HepG2 (cell line): ENCODE measurements around the gene CTNNBL1. TPM values are rescaled to one million over a fixed set of nuclear protein-coding genes. Genes with fewer than 3 reads are reported as not detected.

Experiments used
- ARNTL ChIP-seq: sonication (generic); formaldehyde crosslinking; IDR thresholded peaks from 2 replicates; pipeline ENCODE4 v1.4.0; 2020; ENCODE audit warnings: mild to moderate bottlenecking, missing genetic modification reagents
- BCL3 ChIP-seq: sonication (generic); formaldehyde crosslinking; IDR thresholded peaks from 2 replicates; pipeline ENCODE4 v1.5.1; 2020; ENCODE audit warnings: mild to moderate bottlenecking, missing genetic modification reagents, moderate library complexity
- HIC2 ChIP-seq: sonication (generic); formaldehyde crosslinking; IDR thresholded peaks from 2 replicates; pipeline ENCODE4 v1.9.0; 2022; ENCODE audit warnings: low read depth, missing genetic modification reagents
- KDM2A ChIP-seq: sonication (generic); formaldehyde crosslinking; IDR thresholded peaks from 2 replicates; pipeline ENCODE4 v1.4.0; 2020; ENCODE audit warnings: low read depth, missing genetic modification reagents, borderline replicate concordance
- NFE2L2 ChIP-seq: fragments of 150-350 bp; IDR thresholded peaks from 2 replicates; pipeline ENCODE4 v1.6.1; 2014; ENCODE audit warnings: low read length
- NFKBIZ ChIP-seq: IDR thresholded peaks from 2 replicates; pipeline ENCODE4 v1.6.1; 2018; ENCODE audit warnings: missing genetic modification reagents, missing compliant biosample characterization
- SNAPC4 ChIP-seq: sonication (generic); formaldehyde crosslinking; IDR thresholded peaks from 2 replicates; pipeline ENCODE4 v1.4.0; 2020; ENCODE audit warnings: mild to moderate bottlenecking, missing genetic modification reagents
- SP5 ChIP-seq: IDR thresholded peaks from 2 replicates; pipeline ENCODE4 v1.6.1; 2016; ENCODE audit warnings: low read depth, borderline replicate concordance
- ZBTB20 ChIP-seq: sonication (generic); formaldehyde crosslinking; IDR thresholded peaks from 2 replicates; pipeline ENCODE4 v1.8.1; 2023; ENCODE audit warnings: missing genetic modification reagents, low read depth, mild to moderate bottlenecking, borderline replicate concordance
- ZBTB7B ChIP-seq: sonication (generic); formaldehyde crosslinking; IDR thresholded peaks from 2 replicates; pipeline ENCODE4 v1.4.0; 2020; ENCODE audit warnings: missing genetic modification reagents
- ZNF317 ChIP-seq: sonication (generic); formaldehyde crosslinking; IDR thresholded peaks from 2 replicates; pipeline ENCODE4 v1.5.0; 2020; ENCODE audit warnings: mild to moderate bottlenecking, missing genetic modification reagents
- ZNF337 ChIP-seq: sonication (generic); formaldehyde crosslinking; IDR thresholded peaks from 2 replicates; pipeline ENCODE4 v1.5.1; 2020; ENCODE audit warnings: missing genetic modification reagents, low read depth, mild to moderate bottlenecking, borderline replicate concordance
- ZNF430 ChIP-seq: sonication (generic); formaldehyde crosslinking; IDR thresholded peaks from 2 replicates; pipeline ENCODE4 v1.9.0; 2021; ENCODE audit warnings: mild to moderate bottlenecking, missing genetic modification reagents
- ZNF703 ChIP-seq: sonication (generic); formaldehyde crosslinking; IDR thresholded peaks from 2 replicates; pipeline ENCODE4 v1.5.1; 2020; ENCODE audit warnings: missing genetic modification reagents, mild to moderate bottlenecking, moderate library complexity, borderline replicate concordance
- ZNF747 ChIP-seq: sonication (generic); formaldehyde crosslinking; IDR thresholded peaks from 2 replicates; pipeline ENCODE4 v1.8.1; 2023; ENCODE audit warnings: missing genetic modification reagents, mild to moderate bottlenecking, borderline replicate concordance
- polyA plus RNA-seq, 8 experiments: library from polyadenylated mRNA; depleted of rRNA in 3 of 8; stranded (reverse) in 7 of 8; unstranded in 1 of 8; fragments of >200 nt; fragmentation: Illumina TruSeq in 4 of 8; extraction: Trizol in 4 of 8; gene quantifications; 2 replicates each; pipeline versions ENCODE4 v1.2.1 to v1.2.3, GENCODE V29; 2011 to 2016; ENCODE audit warnings: low read depth in 4 of 8, missing spikeins in 1 of 8, mixed read lengths in 1 of 8; ENCODE audit not compliant: insufficient read depth in 1 of 8
- total RNA-seq, 5 experiments: library from RNA; depleted of rRNA; stranded (reverse); fragments of >200 nt; fragmentation: Illumina TruSeq; extraction: Trizol; gene quantifications; 2 replicates each; pipeline ENCODE4 v1.2.3, GENCODE V29; 2016; ENCODE audit warnings: low read depth in 1 of 5
- TF ChIP-seq, protein P1 (sequence below): sonication (generic); formaldehyde crosslinking; IDR thresholded peaks from 2 replicates; pipeline ENCODE4 v1.5.1; 2020; ENCODE audit warnings: missing genetic modification reagents, mild to moderate bottlenecking, borderline replicate concordance
- TF ChIP-seq, protein P2 (sequence below): sonication (generic); formaldehyde crosslinking; conservative IDR thresholded peaks from 2 replicates; pipeline ENCODE4 v1.4.0; 2020; ENCODE audit warnings: missing genetic modification reagents
- TF ChIP-seq, protein P3 (sequence below): sonication (generic); IDR thresholded peaks from 2 replicates; pipeline ENCODE4 v1.6.1; 2016; ENCODE audit warnings: low read depth, borderline replicate concordance

The CTNNBL1 gene
- total and polyA plus RNA-seq, 2 of the 13 experiments (the other 11 are each of a cell fraction or from before 2014, with no cell fraction given): 49.3 to 94.6 TPM

DNA sequence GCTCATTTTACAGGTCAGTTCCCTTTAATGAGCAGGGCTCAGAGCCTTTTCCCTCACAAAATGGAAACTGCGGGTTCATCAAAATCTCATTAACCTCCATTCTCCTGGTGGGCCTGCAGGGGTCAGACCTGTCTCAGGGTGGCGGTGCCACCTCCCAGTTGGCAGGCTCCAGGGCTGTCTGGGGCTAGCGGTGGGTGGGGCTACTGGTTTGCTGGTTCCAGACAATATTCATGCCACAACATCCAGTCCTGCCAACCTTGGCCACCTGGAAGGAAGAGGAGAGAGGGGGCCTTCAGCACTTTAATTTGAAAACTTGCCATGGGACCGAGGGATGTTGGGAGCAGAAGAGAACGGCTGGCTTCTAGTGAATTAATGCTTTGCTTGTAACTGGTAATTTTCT lies 41.9 kb upstream of the CTNNBL1 start (continued):
- TF ChIP-seq SNAPC4 (CRISPR knock-in tag) (no peak), ZBTB20 (CRISPR knock-in tag) (no peak), SP5 (CRISPR knock-in tag) (peak; percentile 24; the same call in 1 of the 2 replicates), NFKBIZ (no peak), NFE2L2 (no peak), ZNF317 (0 out of 2 replicates have a peak, but pooled peaks have one; percentile 19), KDM2A (peak; percentile 49; the same call in 1 of the 2 replicates), ARNTL (CRISPR knock-in tag) (no peak), HIC2 (peak; percentile 62; the same call in 1 of the 2 replicates), ZBTB7B (CRISPR knock-in tag) (no peak), ZNF747 (CRISPR knock-in tag) (no peak), ZNF430 (no peak), ZNF337 (CRISPR knock-in tag) (no peak), BCL3 (CRISPR knock-in tag) (no peak), ZNF703 (CRISPR knock-in tag) (no peak)
- TF ChIP-seq, protein P1, sequence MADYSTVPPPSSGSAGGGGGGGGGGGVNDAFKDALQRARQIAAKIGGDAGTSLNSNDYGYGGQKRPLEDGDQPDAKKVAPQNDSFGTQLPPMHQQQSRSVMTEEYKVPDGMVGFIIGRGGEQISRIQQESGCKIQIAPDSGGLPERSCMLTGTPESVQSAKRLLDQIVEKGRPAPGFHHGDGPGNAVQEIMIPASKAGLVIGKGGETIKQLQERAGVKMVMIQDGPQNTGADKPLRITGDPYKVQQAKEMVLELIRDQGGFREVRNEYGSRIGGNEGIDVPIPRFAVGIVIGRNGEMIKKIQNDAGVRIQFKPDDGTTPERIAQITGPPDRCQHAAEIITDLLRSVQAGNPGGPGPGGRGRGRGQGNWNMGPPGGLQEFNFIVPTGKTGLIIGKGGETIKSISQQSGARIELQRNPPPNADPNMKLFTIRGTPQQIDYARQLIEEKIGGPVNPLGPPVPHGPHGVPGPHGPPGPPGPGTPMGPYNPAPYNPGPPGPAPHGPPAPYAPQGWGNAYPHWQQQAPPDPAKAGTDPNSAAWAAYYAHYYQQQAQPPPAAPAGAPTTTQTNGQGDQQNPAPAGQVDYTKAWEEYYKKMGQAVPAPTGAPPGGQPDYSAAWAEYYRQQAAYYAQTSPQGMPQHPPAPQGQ (CRISPR knock-in tag): no peak
- TF ChIP-seq, protein P2, sequence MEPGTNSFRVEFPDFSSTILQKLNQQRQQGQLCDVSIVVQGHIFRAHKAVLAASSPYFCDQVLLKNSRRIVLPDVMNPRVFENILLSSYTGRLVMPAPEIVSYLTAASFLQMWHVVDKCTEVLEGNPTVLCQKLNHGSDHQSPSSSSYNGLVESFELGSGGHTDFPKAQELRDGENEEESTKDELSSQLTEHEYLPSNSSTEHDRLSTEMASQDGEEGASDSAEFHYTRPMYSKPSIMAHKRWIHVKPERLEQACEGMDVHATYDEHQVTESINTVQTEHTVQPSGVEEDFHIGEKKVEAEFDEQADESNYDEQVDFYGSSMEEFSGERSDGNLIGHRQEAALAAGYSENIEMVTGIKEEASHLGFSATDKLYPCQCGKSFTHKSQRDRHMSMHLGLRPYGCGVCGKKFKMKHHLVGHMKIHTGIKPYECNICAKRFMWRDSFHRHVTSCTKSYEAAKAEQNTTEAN: no peak
- TF ChIP-seq, protein P3, sequence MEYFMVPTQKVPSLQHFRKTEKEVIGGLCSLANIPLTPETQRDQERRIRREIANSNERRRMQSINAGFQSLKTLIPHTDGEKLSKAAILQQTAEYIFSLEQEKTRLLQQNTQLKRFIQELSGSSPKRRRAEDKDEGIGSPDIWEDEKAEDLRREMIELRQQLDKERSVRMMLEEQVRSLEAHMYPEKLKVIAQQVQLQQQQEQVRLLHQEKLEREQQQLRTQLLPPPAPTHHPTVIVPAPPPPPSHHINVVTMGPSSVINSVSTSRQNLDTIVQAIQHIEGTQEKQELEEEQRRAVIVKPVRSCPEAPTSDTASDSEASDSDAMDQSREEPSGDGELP: no peak
